Liver (tissue), 9 donors: ENCODE measurements around the gene KLKB1. TPM values are rescaled to one million over a fixed set of nuclear protein-coding genes. Genes with fewer than 3 reads are reported as not detected.

Experiments used
- DNase-seq: peaks from one replicate; pipeline ENCODE4 v3.0.0-alpha.2; 2017; ENCODE audit warnings: low spot score
- H3K27ac ChIP-seq, 2 donors: one replicate each; pipeline ENCODE4 v1.7.0; 2013; ENCODE audit warnings: inconsistent platforms in 2 of 2, low read length in 2 of 2, control low read depth in 1 of 2, low read depth in 1 of 2, mild to moderate bottlenecking in 1 of 2
- H3K27me3 ChIP-seq, 4 donors: one replicate each; pipeline versions ENCODE4 v1.6.1 to v1.7.0; 2013; ENCODE audit warnings: low read length in 3 of 4, inconsistent platforms in 1 of 4, mild to moderate bottlenecking in 1 of 4, moderate library complexity in 1 of 4; ENCODE audit not compliant: control insufficient read depth in 4 of 4, insufficient read depth in 4 of 4
- H3K36me3 ChIP-seq, 4 donors: one replicate each; pipeline versions ENCODE4 v1.6.1 to v1.7.0; 2013; ENCODE audit warnings: low read length in 3 of 4, mild to moderate bottlenecking in 3 of 4, low read depth in 1 of 4, moderate library complexity in 1 of 4; ENCODE audit not compliant: control insufficient read depth in 4 of 4, insufficient read depth in 3 of 4
- H3K4me1 ChIP-seq, 4 donors: one replicate each; pipeline versions ENCODE4 v1.6.1 to v1.7.0; 2013; ENCODE audit warnings: low read length in 3 of 4, mild to moderate bottlenecking in 3 of 4, moderate library complexity in 1 of 4; ENCODE audit not compliant: control insufficient read depth in 4 of 4, insufficient read depth in 4 of 4
- H3K4me3 ChIP-seq, 3 donors: one replicate each; pipeline versions ENCODE4 v1.6.1 to v1.7.0; 2013; ENCODE audit warnings: low read length in 3 of 3, control low read depth in 1 of 3, low read depth in 1 of 3, mild to moderate bottlenecking in 1 of 3
- H3K9ac ChIP-seq, 2 donors: one replicate each; pipeline ENCODE4 v1.7.0; 2013; ENCODE audit warnings: low read length in 2 of 2, mild to moderate bottlenecking in 2 of 2, moderate library complexity in 2 of 2, control low read depth in 1 of 2, low read depth in 1 of 2
- H3K9me3 ChIP-seq, 4 donors: one replicate each; pipeline versions ENCODE4 v1.6.1 to v1.7.0; 2013; ENCODE audit warnings: low read length in 3 of 4; ENCODE audit not compliant: control insufficient read depth in 4 of 4
- EGR1 ChIP-seq, 2 donors: IDR thresholded peaks; 2 replicates each; pipeline ENCODE4 v1.6.1; 2016 to 2018; ENCODE audit warnings: antibody characterized with exemption in 2 of 2, low read depth in 2 of 2
- FOXA1 ChIP-seq: IDR thresholded peaks from 2 replicates; pipeline ENCODE4 v1.6.1; 2016; ENCODE audit warnings: antibody characterized with exemption
- FOXA2 ChIP-seq: IDR thresholded peaks from 2 replicates; pipeline ENCODE4 v1.6.1; 2016; ENCODE audit warnings: antibody characterized with exemption
- GABPA ChIP-seq, 2 donors: IDR thresholded peaks in 1 of 2; conservative IDR thresholded peaks in 1 of 2; 2 replicates each; pipeline ENCODE4 v1.6.1; 2016; ENCODE audit warnings: antibody characterized with exemption in 2 of 2, mild to moderate bottlenecking in 1 of 2, moderate library complexity in 1 of 2
- HNF4A ChIP-seq, 2 donors: conservative IDR thresholded peaks; 2 replicates each; pipeline ENCODE4 v1.6.1; 2016; ENCODE audit warnings: antibody characterized with exemption in 2 of 2, mild to moderate bottlenecking in 2 of 2
- HNF4G ChIP-seq: IDR thresholded peaks from 2 replicates; pipeline ENCODE4 v1.6.1; 2016; ENCODE audit warnings: antibody characterized with exemption
- JUND ChIP-seq, 2 donors: IDR thresholded peaks; 2 replicates each; pipeline ENCODE4 v1.6.1; 2016; ENCODE audit warnings: antibody characterized with exemption in 2 of 2
- MAX ChIP-seq: IDR thresholded peaks from 2 replicates; pipeline ENCODE4 v1.6.1; 2016; ENCODE audit warnings: antibody characterized with exemption
- NR2F2 ChIP-seq: IDR thresholded peaks from 2 replicates; pipeline ENCODE4 v1.6.1; 2016; ENCODE audit warnings: antibody characterized with exemption
- RAD21 ChIP-seq, 2 donors: IDR thresholded peaks; 2 replicates each; pipeline ENCODE4 v1.6.1; 2016; ENCODE audit warnings: antibody characterized with exemption in 2 of 2, mild to moderate bottlenecking in 2 of 2
- REST ChIP-seq: IDR thresholded peaks from 2 replicates; pipeline ENCODE4 v1.6.1; 2016; ENCODE audit warnings: antibody characterized with exemption, mild to moderate bottlenecking
- RXRA ChIP-seq, 2 donors: IDR thresholded peaks; 2 replicates each; pipeline ENCODE4 v1.6.1; 2017 to 2018; ENCODE audit warnings: antibody characterized with exemption in 2 of 2, mild to moderate bottlenecking in 1 of 2
- SP1 ChIP-seq: IDR thresholded peaks from 2 replicates; pipeline ENCODE4 v1.6.1; 2018; ENCODE audit warnings: antibody characterized with exemption, mild to moderate bottlenecking
- TAF1 ChIP-seq: conservative IDR thresholded peaks from 2 replicates; pipeline ENCODE4 v1.6.1; 2016; ENCODE audit warnings: antibody characterized with exemption, mild to moderate bottlenecking
- YY1 ChIP-seq: IDR thresholded peaks from 2 replicates; pipeline ENCODE4 v1.6.1; 2016; ENCODE audit warnings: antibody characterized with exemption, mild to moderate bottlenecking
- ZBTB33 ChIP-seq: IDR thresholded peaks from 2 replicates; pipeline ENCODE4 v1.6.1; 2016; ENCODE audit warnings: antibody characterized with exemption
- WGBS: extraction: QIAGEN DNeasy Blood & Tissue Kit; methylation state at CpG from one replicate; pipeline ENCODE4 v1.1.7; 2013; 5-methylcytosine and 5-hydroxymethylcytosine counted together
- polyA plus RNA-seq, 2 donors: library from polyadenylated mRNA; stranded (reverse) in 1 of 2; unstranded in 1 of 2; fragments of 200-250 nt in 1 of 2; fragments of >200 nt in 1 of 2; fragmentation: Nextera tagmentation in 1 of 2; extraction: Ambion mirVana in 1 of 2; gene quantifications; one replicate each; pipeline versions ENCODE4 v1.2.1 to v1.2.3, GENCODE V29; 2013 to 2015
- total RNA-seq, 2 donors: library from RNA; depleted of rRNA; stranded (reverse); fragments of >200 nt; gene quantifications; one replicate each; pipeline ENCODE4 v1.2.3, GENCODE V29; 2014
- TF ChIP-seq, protein P1 (sequence below): IDR thresholded peaks from 2 replicates; pipeline ENCODE4 v1.6.1; 2016; ENCODE audit warnings: antibody characterized with exemption
- TF ChIP-seq, protein P2 (sequence below): fragments of 150-350 bp; IDR thresholded peaks from 2 replicates; pipeline ENCODE4 v1.5.1; 2017; ENCODE audit warnings: improper control_type of control experiment, low read depth, low read length; ENCODE audit not compliant: missing input control
- donor health status: healthy.
- donor health status: healthy.
- donor health status: healthy.
- donor health status: healthy.
- donor health status: healthy.

KLKB1 gene
- total and polyA plus RNA-seq, 4 donors: 36.5 to 78.9 (median 60.2) TPM

GRCh38 chr4:186255122-186255521, 27.8 kb downstream of the KLKB1 start:
- Histone ChIP-seq H3K9ac (no peak overlapping the region), H3K9me3 (no peaks in the 10 kb centered on the region), H3K4me1 (peaks cover 12 to 39% (median 23%) of the 10 kb centered on the region in 4 donors), H3K27me3 (no peaks in the 10 kb centered on the region), H3K27ac (no peak overlapping the region), H3K36me3 (peaks cover 2 to 46% (median 14%) of the 10 kb centered on the region in 4 donors), H3K4me3 (no peak overlapping the region)
- no peak for DNase-seq
- TF ChIP-seq, protein P1, sequence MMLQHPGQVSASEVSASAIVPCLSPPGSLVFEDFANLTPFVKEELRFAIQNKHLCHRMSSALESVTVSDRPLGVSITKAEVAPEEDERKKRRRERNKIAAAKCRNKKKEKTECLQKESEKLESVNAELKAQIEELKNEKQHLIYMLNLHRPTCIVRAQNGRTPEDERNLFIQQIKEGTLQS: no peak
- 97% methylated on average over 3 of the region's 3 CpGs for WGBS

- DNase-seq: no peak
- WGBS: 55% methylated on average over 12 of the region's 12 CpGs
- TF ChIP-seq ZBTB33: no peak
- TF ChIP-seq RAD21 (IDR thresholded peaks at IDR 0.05): no peak
- no peak for TF ChIP-seq EGR1 (IDR thresholded peaks at IDR 0.05; ENCODE audit: low read depth in 2 of 2)
- no peak for TF ChIP-seq REST
- no peak for TF ChIP-seq JUND (IDR thresholded peaks at IDR 0.05)
- no peak for TF ChIP-seq MAX
- peak; percentile 34 to 45 for TF ChIP-seq RXRA (IDR thresholded peaks at IDR 0.05)
- TF ChIP-seq NR2F2: no peak
- TF ChIP-seq, protein P2, sequence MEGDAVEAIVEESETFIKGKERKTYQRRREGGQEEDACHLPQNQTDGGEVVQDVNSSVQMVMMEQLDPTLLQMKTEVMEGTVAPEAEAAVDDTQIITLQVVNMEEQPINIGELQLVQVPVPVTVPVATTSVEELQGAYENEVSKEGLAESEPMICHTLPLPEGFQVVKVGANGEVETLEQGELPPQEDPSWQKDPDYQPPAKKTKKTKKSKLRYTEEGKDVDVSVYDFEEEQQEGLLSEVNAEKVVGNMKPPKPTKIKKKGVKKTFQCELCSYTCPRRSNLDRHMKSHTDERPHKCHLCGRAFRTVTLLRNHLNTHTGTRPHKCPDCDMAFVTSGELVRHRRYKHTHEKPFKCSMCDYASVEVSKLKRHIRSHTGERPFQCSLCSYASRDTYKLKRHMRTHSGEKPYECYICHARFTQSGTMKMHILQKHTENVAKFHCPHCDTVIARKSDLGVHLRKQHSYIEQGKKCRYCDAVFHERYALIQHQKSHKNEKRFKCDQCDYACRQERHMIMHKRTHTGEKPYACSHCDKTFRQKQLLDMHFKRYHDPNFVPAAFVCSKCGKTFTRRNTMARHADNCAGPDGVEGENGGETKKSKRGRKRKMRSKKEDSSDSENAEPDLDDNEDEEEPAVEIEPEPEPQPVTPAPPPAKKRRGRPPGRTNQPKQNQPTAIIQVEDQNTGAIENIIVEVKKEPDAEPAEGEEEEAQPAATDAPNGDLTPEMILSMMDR: no peak
- no peak for TF ChIP-seq TAF1
- no peak for TF ChIP-seq GABPA (IDR thresholded peaks at IDR 0.05 in 1 of 2, conservative IDR thresholded peaks at IDR 0.05 in 1 of 2)
- TF ChIP-seq FOXA2: no peak
- peak; percentile 91 for TF ChIP-seq YY1
- TF ChIP-seq, protein P1: no peak
- TF ChIP-seq SP1: peak; percentile 47
- TF ChIP-seq HNF4G: no peak
- no peak for TF ChIP-seq FOXA1
- peak; percentile 50 to 51 for TF ChIP-seq HNF4A (conservative IDR thresholded peaks at IDR 0.05)
- Histone ChIP-seq H3K4me1 (peaks cover 12 to 57% (median 30%) of the 10 kb centered on the region in 4 donors), H3K27me3 (no peaks in the 10 kb centered on the region), H3K9me3 (no peaks in the 10 kb centered on the region), H3K27ac (peak overlapping the region; percentile 67 to 79), H3K4me3 (peak overlapping the region in 1 of 3 donors; percentile 19), H3K9ac (no peak overlapping the region), H3K36me3 (peaks cover 2 to 31% (median 4%) of the 10 kb centered on the region in 4 donors)
Observed at GRCh38 chr4:186258216-186258811, 31.0 kb downstream of the KLKB1 start.
